SHP77 treated with DMSO at 0.1 percent for 48 hours (cell line): ENCODE results near the gene ADAMTSL4.

Experiments used
- DNase-seq: peaks from one replicate; lab custom pipeline; 2025; lab: John Stamatoyannopoulos, UW

Gene ADAMTSL4

GRCh38 chr1:150548632-150549495, at the start of gene ADAMTSL4:
TSS of gene ADAMTSL4 (plus strand) at chr1:150549408. CDS start at chr1:150552289, 2,881 bp downstream.
- peak; percentile 64 for DNase-seq

- DNase-seq = no peak
Observed at GRCh38 chr1:150505431-150505830, 43.8 kb upstream of the ADAMTSL4 start.

- no peak for DNase-seq
Observed at GRCh38 chr1:150507912-150508864, 41.0 kb upstream of the ADAMTSL4 start, which contains the start of gene ECM1. TSS of gene ECM1 (plus strand) at chr1:150508109. CDS start at chr1:150508210, 101 bp downstream.

GRCh38 chr1:150508982-150509381, 40.2 kb upstream of the ADAMTSL4 start:
- DNase-seq = no peak

DNA sequence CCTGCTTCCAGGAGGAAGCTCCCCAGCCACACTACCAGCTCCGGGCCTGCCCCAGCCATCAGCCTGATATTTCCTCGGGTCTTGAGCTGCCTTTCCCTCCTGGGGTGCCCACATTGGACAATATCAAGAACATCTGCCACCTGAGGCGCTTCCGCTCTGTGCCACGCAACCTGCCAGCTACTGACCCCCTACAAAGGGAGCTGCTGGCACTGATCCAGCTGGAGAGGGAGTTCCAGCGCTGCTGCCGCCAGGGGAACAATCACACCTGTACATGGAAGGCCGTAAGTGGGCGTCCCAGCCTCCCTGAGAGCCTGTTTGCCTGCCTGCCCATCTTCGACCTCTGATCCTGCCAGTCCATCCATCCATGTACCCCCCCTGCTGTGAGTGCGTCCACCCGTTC, 37.7 kb upstream of the ADAMTSL4 start:
- DNase-seq = peak; percentile 28

- DNase-seq = no peak
Observed at GRCh38 chr1:150511985-150512660, 37.1 kb upstream of the ADAMTSL4 start.

DNA sequence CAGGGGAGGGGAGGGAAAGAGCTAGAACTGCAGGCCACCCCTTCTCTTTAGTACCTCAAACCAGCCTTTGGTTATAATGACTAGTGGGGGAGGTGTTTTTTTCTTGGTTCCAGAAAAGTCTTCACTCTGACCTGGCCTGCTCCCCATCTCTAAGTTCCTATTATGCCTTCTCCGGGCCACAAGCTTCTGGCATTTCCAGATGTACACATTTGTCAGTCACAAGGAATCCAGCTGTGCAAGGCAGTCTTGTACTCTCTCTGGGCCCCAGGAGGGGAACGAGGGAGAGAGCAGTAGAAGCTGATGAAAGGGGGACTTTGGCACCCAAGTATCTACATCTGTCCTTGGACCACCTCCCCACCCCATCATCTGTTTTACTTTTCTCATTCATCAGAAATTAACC, 36.4 kb upstream of the ADAMTSL4 start:
- no peak for DNase-seq

DNA sequence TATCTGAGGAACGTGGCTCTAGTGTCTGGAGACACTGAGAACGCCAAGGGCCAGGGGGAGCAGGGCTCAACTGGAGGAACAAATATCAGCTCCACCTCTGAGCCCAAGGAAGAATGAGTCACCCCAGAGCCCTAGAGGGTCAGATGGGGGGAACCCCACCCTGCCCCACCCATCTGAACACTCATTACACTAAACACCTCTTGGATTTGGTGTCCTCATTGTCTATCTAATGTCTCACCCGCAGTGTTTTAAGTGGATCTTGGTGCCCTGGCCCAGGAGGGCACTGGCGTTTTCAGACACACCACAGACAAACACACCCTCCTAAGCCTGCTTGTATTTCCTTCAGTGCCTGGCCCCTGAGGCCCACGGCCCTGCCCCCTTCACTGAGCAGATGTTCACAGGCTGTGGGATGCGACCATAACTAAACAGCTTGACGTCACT, 35.8 kb upstream of the ADAMTSL4 start:
- DNase-seq = peak; percentile 71

DNA sequence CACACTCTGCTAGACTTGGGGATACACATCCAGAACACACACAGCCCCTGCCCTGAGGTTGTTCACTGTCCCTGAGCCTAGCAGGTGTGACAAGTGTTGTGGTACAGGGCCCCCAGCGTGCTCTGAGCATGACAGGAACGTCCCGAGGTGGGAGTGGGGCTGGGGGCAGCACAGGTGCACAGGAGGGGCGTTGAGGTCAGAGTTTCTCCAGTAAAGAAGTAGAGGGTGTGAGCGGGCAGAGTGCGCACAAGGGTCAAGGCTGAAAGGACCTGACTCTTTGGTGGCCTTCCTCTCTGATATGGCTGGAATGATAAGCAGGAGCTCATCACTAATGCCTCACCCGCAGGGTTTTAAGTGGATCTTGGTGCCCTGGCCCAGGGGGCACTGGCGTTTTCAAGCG, 34.9 kb upstream of the ADAMTSL4 start:
- DNase-seq = no peak

GRCh38 chr1:150514913-150515327, 34.3 kb upstream of the ADAMTSL4 start:
- no peak for DNase-seq

DNA sequence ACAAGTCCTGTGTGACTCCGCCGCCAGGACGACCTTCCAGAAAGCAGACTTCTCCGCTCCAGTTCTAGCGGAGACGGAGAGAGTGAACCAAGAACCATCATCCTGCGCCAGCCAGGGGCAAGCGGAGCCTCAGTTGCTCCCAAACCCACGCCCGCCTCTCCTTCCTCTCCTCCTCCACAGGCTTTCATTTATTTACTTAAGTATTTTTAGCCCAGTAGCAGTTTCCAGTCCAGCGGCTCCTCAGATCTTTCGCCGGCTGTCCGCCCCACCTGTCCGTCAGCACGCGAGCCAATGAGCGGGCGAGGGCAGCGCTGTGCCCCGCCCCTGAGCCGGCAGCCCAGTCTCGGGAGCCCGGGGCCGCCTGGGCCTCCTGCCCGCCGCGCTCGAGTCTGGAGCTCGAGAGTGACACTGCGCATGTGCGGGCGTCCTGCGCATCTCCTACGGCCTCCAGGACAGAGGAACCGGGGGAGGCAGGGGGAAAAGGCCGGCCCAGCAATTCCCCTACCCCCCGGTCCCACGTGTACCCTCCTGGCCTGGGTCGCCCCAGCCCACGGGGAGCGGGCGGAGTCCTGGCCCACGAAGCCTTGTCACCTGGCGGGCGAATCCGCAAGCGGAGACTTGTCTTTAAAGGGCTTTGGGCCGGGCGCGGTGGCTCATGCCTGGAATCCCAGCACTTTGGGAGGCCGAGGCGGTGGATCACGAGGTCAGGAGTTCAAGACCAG, 33.7 kb upstream of the ADAMTSL4 start, which contains the start of gene FALEC:
TSS of gene FALEC (plus strand) at position 425 of the 722 bp plus-strand sequence.
- peak; percentile 99 for DNase-seq

GRCh38 chr1:150516050-150516591, 33.1 kb upstream of the ADAMTSL4 start:
- DNase-seq = peak; percentile 19

- no peak for DNase-seq
Observed at GRCh38 chr1:150516616-150517015, 32.6 kb upstream of the ADAMTSL4 start.

DNA sequence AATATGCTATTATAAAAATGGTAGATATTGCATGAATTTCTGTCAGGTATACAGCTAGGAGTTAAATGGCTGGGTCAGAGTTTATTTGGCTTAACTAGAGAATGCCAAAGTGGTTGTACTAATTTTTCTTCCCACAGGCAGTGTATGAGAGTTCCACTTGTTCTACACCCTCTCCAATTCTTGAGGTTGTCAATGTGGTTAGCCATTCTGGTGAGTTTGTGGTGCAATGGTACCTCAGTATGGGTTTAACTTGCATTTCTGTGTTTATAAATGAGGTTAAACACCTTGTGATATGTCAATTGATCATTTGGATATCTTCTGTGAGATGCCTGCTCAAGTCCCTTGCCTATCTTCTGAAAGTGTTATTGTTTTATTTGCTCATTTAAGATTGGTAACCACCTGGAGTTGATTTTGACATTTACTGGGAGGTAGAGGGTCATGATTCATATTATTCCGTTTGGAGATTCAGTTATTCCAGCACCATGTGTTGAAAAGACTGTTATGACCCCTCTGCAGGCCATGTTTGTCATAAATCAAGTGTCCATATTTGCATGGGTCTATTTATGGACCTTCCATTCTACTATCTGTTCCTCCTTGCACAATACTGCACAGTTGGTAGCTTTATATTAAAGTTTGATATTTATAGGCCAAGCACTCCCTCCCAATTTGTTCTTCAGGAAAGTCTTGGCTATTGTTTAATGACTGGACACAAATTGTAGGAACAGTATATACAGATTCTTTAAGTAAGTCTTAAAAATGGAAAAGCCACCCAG, 27.8 kb upstream of the ADAMTSL4 start:
- DNase-seq = no peak

DNA sequence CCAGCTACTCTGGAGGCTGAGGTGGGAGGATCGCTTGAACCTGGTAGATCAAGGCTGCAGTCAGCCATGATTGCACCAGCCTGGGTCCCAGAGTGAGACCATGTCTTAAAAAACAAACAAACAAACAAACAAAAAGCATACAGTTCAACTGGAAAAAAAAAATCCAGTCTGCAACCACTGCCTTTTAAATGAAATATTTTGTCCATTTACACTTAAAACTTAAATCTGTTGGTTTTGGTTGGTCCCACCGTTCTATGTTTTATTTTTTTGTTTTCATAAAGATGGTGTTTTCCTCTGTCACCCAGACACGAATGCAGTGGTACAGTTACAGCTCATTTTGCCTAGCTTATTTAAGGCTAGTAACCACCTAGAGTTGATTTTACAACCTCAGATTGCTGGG, 23.9 kb upstream of the ADAMTSL4 start:
- no peak for DNase-seq

DNA sequence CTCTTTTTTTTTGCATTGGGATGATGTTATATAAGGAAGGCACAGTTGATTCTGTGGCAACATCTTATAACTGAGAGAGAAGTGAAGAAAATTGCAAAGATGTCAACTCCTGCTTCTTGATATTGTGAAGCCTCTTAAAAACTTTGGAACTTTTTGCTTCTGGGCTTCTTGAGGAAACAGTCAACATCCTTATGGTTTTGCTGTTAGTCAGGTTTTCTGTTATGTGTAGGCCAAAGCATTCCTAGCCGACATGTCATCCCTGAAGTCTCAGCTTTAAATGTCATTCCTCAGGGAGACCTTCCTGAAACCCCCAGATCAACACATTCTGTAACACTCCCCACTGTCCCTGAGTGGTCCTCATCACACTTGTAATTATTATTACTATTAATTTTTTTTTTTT, 21.0 kb upstream of the ADAMTSL4 start:
- DNase-seq = no peak

DNA sequence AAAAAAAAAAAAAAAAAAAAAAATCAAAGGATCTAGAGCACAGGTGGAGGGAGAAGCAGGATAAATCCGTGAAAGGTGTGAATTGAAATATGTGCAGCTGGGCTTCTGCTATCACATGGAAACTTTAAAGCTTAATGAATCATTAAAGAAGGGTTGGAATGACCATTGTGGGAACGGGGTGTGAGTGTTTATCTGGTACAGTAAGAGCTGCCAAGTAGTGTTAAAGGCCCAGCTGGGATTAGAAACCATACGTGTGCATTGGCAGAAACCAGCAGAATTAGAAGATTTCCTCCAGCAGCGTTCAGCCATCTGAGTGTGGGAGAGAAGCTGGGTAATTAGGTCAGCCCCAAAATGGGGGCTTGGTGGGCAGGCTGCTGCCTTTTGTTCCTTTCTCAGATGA, 20.2 kb upstream of the ADAMTSL4 start:
- no peak for DNase-seq

DNA sequence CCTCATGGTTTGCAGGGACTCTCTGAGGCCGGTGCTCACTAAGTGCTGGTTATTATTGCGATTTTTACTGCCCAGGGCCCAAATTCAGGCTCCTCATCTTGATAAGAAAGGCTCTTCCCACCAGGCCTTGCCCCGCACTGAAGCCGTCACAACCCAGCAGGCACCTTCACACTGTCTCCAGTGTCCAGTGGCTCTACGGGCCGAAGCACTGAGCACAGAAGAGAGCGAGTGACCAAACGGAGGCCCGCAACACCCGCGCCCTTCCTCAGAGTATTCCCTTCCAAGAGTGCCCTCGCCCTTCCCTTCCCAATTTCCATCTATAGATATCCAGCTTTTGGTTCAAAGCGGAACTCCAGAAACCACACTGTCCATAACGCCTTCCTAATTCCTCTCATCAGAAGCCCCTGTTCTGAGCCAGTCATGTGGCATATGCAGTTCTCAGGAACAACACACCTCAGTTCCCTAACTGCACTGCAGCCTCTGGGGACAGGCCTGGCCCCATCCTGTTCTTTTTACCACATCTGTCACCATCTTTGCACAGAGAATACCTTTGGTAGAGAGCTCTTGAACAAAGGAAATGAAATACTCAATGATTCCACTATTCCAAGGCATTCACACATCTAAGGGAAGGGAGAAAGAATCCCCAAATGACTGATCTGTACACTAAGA, 18.6 kb upstream of the ADAMTSL4 start:
- DNase-seq = no peak

DNA sequence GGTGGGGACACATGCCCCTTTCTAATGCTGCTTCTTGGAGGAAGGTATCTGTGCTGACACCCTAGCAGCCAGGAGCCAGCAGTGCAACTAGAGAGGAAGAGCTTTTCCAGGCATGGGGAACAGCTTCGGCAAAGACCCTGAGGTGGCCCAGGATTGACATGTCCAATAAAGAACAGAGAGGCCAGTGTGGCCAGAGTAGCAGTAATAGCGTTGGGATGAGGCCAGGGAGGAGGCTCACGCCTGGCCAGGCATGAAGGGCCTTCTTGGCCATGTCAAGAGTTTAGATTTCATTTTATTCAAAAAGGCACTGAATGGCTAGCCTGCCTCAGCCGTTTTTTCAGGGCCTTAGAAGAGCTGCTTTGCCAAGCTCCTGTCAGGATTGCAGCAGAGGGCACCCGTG, 16.3 kb upstream of the ADAMTSL4 start:
- DNase-seq = no peak

DNA sequence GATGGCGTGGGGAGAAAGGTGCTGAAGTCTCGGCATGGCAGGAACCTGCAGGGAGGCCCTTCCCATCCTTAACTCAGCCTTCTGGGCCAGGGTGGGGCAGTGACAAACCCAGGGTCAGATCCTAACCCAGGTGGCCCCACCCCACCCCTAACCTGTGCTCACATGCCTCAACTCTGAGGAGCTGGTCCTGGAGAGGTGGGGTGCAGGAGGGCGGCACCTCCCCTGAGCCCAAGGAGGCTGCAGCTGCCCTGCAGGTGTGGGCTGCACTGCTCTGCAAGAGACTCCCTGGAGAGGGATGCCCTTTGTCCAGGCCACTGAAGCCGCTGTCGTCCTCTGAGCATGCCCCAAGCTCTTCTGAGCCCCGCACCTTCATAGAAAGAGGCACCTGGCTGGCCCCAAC, 15.2 kb upstream of the ADAMTSL4 start:
- no peak for DNase-seq
